HepG2 (cell line): ENCODE results near the gene CLK4. TPM values are rescaled to one million over a fixed set of nuclear protein-coding genes. Genes with fewer than 3 reads are reported as not detected.

ENCODE experiments used
- ATAC-seq: fragments of 200-7000 bp; cut with Tn5 transposase; 3 replicates; pipeline ENCODE4 v1.9.1; 2020; ENCODE audit warnings: mild to moderate bottlenecking, moderate library complexity
- BruUV-seq: library from RNA; stranded (reverse); fragments of 400-500 nt; replicated peaks from 2 replicates; lab custom pipeline; 2021; lab: Mats Ljungman, UMichigan
- CTCF ChIA-PET: fragments of 300-600 bp; formaldehyde crosslinking; extraction: SDS; loops from one replicate; lab custom pipeline; 2021; ENCODE audit warnings: low total read pairs, inconsistent platforms, low intra/inter-chr PET ratio; lab: Yijun Ruan, JAX
- POLR2A ChIA-PET: fragments of 350-600 bp; sonication (Branson Sonifier 250); formaldehyde crosslinking; loops from one replicate; lab custom pipeline; 2020; ENCODE audit warnings: antibody characterized with exemption, inconsistent platforms; lab: Yijun Ruan, JAX
- DNase-seq: peaks from one replicate; pipeline ENCODE4 v3.0.0-alpha.2; 2015; ENCODE audit warnings: low spot score
- FAIRE-seq: peaks from 3 replicates; lab custom pipeline; 2011; peaks lifted over from hg19 to GRCh38; lab: Jason Lieb, UNC
- H2AFZ ChIP-seq: one replicate; pipeline ENCODE4 v1.6.1; 2011; ENCODE audit warnings: low read length, inconsistent platforms
- H3K27ac ChIP-seq: fragments of 300-600 bp; 3 replicates; pipeline ENCODE4 v1.8.0; 2011; ENCODE audit warnings: mixed run types, mild to moderate bottlenecking, mixed read lengths, low read length, inconsistent platforms; ENCODE audit not compliant: insufficient read depth; ENCODE audit errors: extremely low read length
- H3K27me3 ChIP-seq, 2 experiments: fragments of 200-600 bp in 1 of 2; 2 replicates in 1 of 2; 3 replicates in 1 of 2; pipeline versions ENCODE4 v1.6.0 to v1.8.0; 2011; ENCODE audit warnings: low read length in 2 of 2, mild to moderate bottlenecking in 2 of 2, moderate library complexity in 2 of 2, inconsistent platforms in 1 of 2; ENCODE audit not compliant: insufficient read depth in 2 of 2, control insufficient read depth in 1 of 2
- H3K36me3 ChIP-seq, 2 experiments: fragments of 200-600 bp in 1 of 2; replicated peaks in 1 of 2; 2 replicates in 1 of 2; 3 replicates in 1 of 2; pipeline versions ENCODE4 v1.5.1 to v1.8.0; 2011; ENCODE audit warnings: low read length in 2 of 2, inconsistent platforms in 1 of 2; ENCODE audit not compliant: insufficient read depth in 2 of 2, control insufficient read depth in 1 of 2
- H3K4me1 ChIP-seq: 2 replicates; pipeline ENCODE4 v1.5.1; 2012; ENCODE audit warnings: low read length, inconsistent platforms; ENCODE audit not compliant: insufficient read depth
- H3K4me2 ChIP-seq: 2 replicates; pipeline ENCODE4 v1.6.0; 2011; ENCODE audit warnings: low read depth, low read length, inconsistent platforms
- H3K4me3 ChIP-seq, 3 experiments: fragments of 200-600 bp in 1 of 3; sonication (generic), shearing (Covaris generic) in 1 of 3; replicated peaks in 1 of 3; 2 replicates each; pipeline ENCODE4 v1.5.1; 2011 to 2016; ENCODE audit warnings: low read length in 3 of 3, inconsistent platforms in 2 of 3, low read depth in 2 of 3, mild to moderate bottlenecking in 2 of 3, control low read depth in 1 of 3, mixed read lengths in 1 of 3; ENCODE audit not compliant: insufficient read depth in 1 of 3
- H3K79me2 ChIP-seq: one replicate; pipeline ENCODE4 v1.6.1; 2011; ENCODE audit warnings: low read length, inconsistent platforms; ENCODE audit not compliant: insufficient read depth
- H3K9ac ChIP-seq: 2 replicates; pipeline ENCODE4 v1.6.0; 2011; ENCODE audit warnings: mild to moderate bottlenecking, low read depth, low read length, inconsistent platforms; ENCODE audit not compliant: insufficient read depth
- H3K9me3 ChIP-seq: 2 replicates; pipeline ENCODE4 v1.5.1; 2012; ENCODE audit warnings: mild to moderate bottlenecking, low read length
- H4K20me1 ChIP-seq: 2 replicates; pipeline ENCODE4 v1.6.0; 2011; ENCODE audit warnings: inconsistent platforms, mild to moderate bottlenecking, low read length, moderate library complexity; ENCODE audit not compliant: insufficient read depth
- CHD4 ChIP-seq: fragments of 200-600 bp; sonication (generic); IDR thresholded peaks from 2 replicates; pipeline ENCODE4 v1.7.0; 2017; ENCODE audit warnings: mild to moderate bottlenecking, low read length, borderline replicate concordance
- HINFP ChIP-seq: sonication (generic); formaldehyde crosslinking; IDR thresholded peaks from 2 replicates; pipeline ENCODE4 v1.4.0; 2020; ENCODE audit warnings: low read depth, mild to moderate bottlenecking, missing genetic modification reagents
- HNF1A ChIP-seq, 2 experiments: sonication (generic) in 1 of 2; formaldehyde crosslinking in 1 of 2; IDR thresholded peaks; 2 replicates each; pipeline versions ENCODE4 v1.4.0 to v1.6.1; 2016 to 2020; ENCODE audit warnings: borderline replicate concordance in 1 of 2, low read depth in 1 of 2, mild to moderate bottlenecking in 1 of 2, missing genetic modification reagents in 1 of 2
- ZBTB43 ChIP-seq: sonication (generic); formaldehyde crosslinking; conservative IDR thresholded peaks from 2 replicates; pipeline ENCODE4 v1.4.0; 2020; ENCODE audit warnings: missing genetic modification reagents
- ZNF143 ChIP-seq: sonication (generic); formaldehyde crosslinking; IDR thresholded peaks from 2 replicates; pipeline ENCODE4 v1.4.0; 2020; ENCODE audit warnings: missing genetic modification reagents
- ZNF235 ChIP-seq: sonication (generic); formaldehyde crosslinking; IDR thresholded peaks from 2 replicates; pipeline ENCODE4 v1.8.1; 2023; ENCODE audit warnings: mild to moderate bottlenecking, missing genetic modification reagents, borderline replicate concordance
- ZNF646 ChIP-seq: sonication (generic); formaldehyde crosslinking; IDR thresholded peaks from 2 replicates; pipeline ENCODE4 v1.9.0; 2021; ENCODE audit warnings: mild to moderate bottlenecking, missing genetic modification reagents
- ZSCAN29 ChIP-seq: sonication (generic); formaldehyde crosslinking; conservative IDR thresholded peaks from 2 replicates; pipeline ENCODE4 v1.4.0; 2020; ENCODE audit warnings: mild to moderate bottlenecking, missing genetic modification reagents
- WGBS: methylation state at CpG from one replicate; pipeline ENCODE4 v1.1.6; 2017; ENCODE audit warnings: low lambda C conversion rate; 5-methylcytosine and 5-hydroxymethylcytosine counted together
- in situ Hi-C: cut with HindIII; loops from 2 replicates; pipeline ENCODE4 v1.10.0; 2017; ENCODE audit warnings: low pct_unique_long_range_greater_than_20kb; ENCODE audit not compliant: extremely low pct_ligation_motif_present
- intact Hi-C: fragments of 100-400 bp; cut with micrococcal nuclease; formaldehyde crosslinking; loops from one replicate; pipeline ENCODE4 v1.10.0; 2022; ENCODE audit not compliant: unreplicated experiment
- polyA plus RNA-seq, 8 experiments: library from polyadenylated mRNA; depleted of rRNA in 3 of 8; stranded (reverse) in 7 of 8; unstranded in 1 of 8; fragments of >200 nt; fragmentation: Illumina TruSeq in 4 of 8; extraction: Trizol in 4 of 8; gene quantifications; 2 replicates each; pipeline versions ENCODE4 v1.2.1 to v1.2.3, GENCODE V29; 2011 to 2016; ENCODE audit warnings: low read depth in 4 of 8, missing spikeins in 1 of 8, mixed read lengths in 1 of 8; ENCODE audit not compliant: insufficient read depth in 1 of 8
- total RNA-seq, 5 experiments: library from RNA; depleted of rRNA; stranded (reverse); fragments of >200 nt; fragmentation: Illumina TruSeq; extraction: Trizol; gene quantifications; 2 replicates each; pipeline ENCODE4 v1.2.3, GENCODE V29; 2016; ENCODE audit warnings: low read depth in 1 of 5

Gene CLK4
- total and polyA plus RNA-seq, 2 of the 13 experiments (the other 11 are each of a cell fraction or from before 2014, with no cell fraction given): 17.7 to 18.4 TPM

- TF ChIP-seq ZNF646 (CRISPR knock-in tag): no peak
Observed at GRCh38 chr5:178582291-178582690, 44.6 kb downstream of the CLK4 start (continued).

- ATAC-seq (no peak), FAIRE-seq (no peak), DNase-seq (no peak)
- CTCF ChIA-PET: no interaction called here
- H3K9ac ChIP-seq: no peak overlapping the region
- no peaks in the 10 kb centered on the region for H3K9me3 ChIP-seq
- no peaks in the 10 kb centered on the region for H3K79me2 ChIP-seq
- H3K4me1 ChIP-seq: no peaks in the 10 kb centered on the region
- no peaks in the 10 kb centered on the region for H3K36me3 ChIP-seq
- H3K27ac ChIP-seq: no peak overlapping the region
- intact Hi-C loops (no loop called here), in situ Hi-C loops (no loop called here)
- POLR2A ChIA-PET: no interaction called here
- no peak overlapping the region for H2AFZ ChIP-seq
- 36% methylated on average over 3 of the region's 3 CpGs for whole genome bisulfite sequencing
- BruUV-seq: no TSS peak
- no peaks in the 10 kb centered on the region for H4K20me1 ChIP-seq
- H3K4me2 ChIP-seq: no peak overlapping the region
- H3K27me3 ChIP-seq: peaks cover 1 to 28% of the 10 kb centered on the region in 2 experiments; a peak in 4 of 5 replicates
- no peak overlapping the region for H3K4me3 ChIP-seq
- TF ChIP-seq ZSCAN29 (CRISPR knock-in tag) (no peak), ZNF235 (no peak), HNF1A (IDR thresholded peaks at IDR 0.05; ENCODE audit: low read depth) (no peak), HNF1A (CRISPR knock-in tag; IDR thresholded peaks at IDR 0.05; ENCODE audit: borderline replicate concordance) (no peak), ZNF143 (CRISPR knock-in tag) (no peak), ZBTB43 (CRISPR knock-in tag) (no peak), CHD4 (no peak), HINFP (CRISPR knock-in tag) (no peak)
Observed at GRCh38 chr5:178581621-178582020, 45.2 kb downstream of the CLK4 start.
